22Rv1 (cell line): ENCODE results near the gene CCDC150.

Experiments used
- CTCF ChIP-seq: fragments of 450-650 bp; IDR thresholded peaks from 2 replicates; pipeline ENCODE4 v1.5.1; 2017; ENCODE audit warnings: mild to moderate bottlenecking
- ZFX ChIP-seq: fragments of 450-650 bp; IDR thresholded peaks from 2 replicates; pipeline ENCODE4 v1.6.1; 2017; ENCODE audit warnings: antibody characterized with exemption, borderline replicate concordance

- no peak for TF ChIP-seq CTCF
- TF ChIP-seq ZFX: no peak
Observed at GRCh38 chr2:196653843-196654242, 14.3 kb downstream of the CCDC150 start.
